ENCODE measurements around the gene MEX3D.

GRCh38 chr19:1567848-1568227 is 287 bp downstream of the MEX3D start:
- TF ChIP-seq CTCF (IDR thresholded peaks at IDR 0.05) = no peak
- no peak for TF ChIP-seq POLR2AphosphoS5 (IDR thresholded peaks at IDR 0.05)

All from gastroesophageal sphincter (tissue), 3 donors.